LoVo (cell line): ENCODE data around the gene VPS45.
"Not testable (repeated sequence)": the region's sequence is repeated elsewhere in the genome, so short reads cannot be mapped to it uniquely, and the experiment has no call there.

Experiments used
- DNase-seq: peaks from one replicate; pipeline ENCODE4 v3.0.0-alpha.2; 2016; ENCODE audit warnings: low spot score

The VPS45 gene

DNA sequence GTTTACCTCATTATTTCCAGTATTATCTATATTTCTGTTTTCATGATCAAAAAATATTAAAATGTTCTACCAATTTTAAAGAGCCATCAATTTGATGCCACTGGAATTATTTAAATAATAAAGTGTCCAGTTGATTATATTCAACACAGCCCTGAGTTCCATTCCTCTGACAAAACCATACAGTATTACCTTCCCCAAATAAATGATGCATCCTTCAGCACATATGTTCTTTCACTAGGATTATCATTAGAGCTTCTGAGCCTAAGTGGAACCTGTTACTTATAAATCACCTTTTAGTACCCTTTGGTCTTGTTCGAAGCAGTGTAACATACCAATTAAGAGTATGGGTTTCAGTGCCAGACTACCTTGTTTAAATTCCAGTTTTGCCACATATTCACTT lies 64.8 kb downstream of the VPS45 start:
- no peak for DNase-seq

DNA sequence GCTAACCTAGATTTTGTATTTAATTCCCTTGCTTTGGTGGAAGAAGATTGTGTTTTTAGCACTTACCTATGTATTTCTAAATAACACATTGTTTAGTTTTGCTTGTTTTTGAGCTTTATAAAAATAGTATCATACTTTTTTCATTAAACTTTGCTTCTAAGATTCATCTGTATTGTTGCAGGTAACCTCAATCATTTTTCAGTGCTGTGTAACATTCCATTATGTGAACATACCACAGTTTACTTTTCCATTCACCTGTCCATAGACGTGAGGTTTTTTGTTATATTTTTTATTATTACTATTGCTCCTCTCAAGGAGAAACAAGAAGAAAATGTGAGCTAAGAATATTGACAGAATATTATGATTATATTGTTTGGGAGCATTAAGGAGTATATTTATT lies 67.0 kb downstream of the VPS45 start:
- DNase-seq: no peak

DNA sequence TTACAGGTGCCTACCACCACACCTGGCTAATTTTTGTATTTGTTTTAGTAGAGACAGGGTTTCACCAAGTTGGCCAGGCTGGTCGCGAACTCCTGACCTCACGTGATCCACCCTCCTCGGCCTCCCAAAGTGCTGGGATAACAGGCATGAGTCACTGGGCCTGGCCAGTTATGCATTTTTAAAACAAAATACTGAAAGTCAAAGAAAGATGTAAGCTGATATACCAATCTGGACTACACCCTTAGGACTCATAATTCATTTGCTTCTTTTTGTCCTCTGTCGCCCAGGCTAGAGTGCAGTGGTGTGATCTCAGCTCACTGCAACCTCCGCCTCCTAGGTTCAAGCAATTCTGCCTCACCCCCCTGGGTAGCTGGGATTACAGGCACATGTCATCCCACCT lies 67.8 kb downstream of the VPS45 start:
- DNase-seq: not testable (repeated sequence)

DNA sequence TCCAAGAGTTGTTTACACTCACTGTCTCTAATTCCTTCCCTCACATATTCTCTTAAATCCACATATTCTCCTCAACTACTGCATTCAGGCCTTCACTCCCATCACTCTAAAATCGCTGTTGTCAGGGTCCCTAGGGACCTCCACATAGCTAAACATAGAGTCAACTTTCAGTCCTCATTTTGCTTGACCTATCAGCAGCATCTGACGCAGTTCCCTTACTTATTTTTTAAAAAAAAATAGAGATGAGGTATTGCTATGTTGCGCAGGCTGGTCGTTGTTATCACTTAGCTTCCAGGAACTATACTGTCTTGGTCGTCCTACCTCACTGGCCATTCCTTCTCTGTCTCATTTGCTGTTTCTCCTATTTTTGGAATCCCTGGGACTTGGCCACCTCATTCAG lies 70.5 kb downstream of the VPS45 start:
- DNase-seq: no peak

DNA sequence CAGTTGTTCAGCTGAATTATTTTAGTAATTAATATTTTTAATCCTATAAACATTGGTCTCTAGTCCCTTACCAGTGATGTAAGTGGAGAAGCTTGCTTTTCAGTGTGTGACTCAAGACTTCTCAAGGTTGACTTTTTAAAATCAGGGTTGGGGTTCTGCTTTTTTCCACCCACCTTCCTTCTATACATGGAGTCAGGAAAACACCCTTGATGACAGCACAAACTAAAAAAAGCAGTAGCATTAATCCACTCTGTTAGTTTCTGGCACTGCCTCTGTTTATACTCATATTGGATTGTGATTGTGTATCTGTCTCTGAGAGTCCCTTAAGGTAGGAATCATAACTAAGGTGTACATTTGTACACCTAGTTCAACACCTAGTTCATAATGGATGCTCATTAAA lies 73.9 kb downstream of the VPS45 start:
- no peak for DNase-seq

DNA sequence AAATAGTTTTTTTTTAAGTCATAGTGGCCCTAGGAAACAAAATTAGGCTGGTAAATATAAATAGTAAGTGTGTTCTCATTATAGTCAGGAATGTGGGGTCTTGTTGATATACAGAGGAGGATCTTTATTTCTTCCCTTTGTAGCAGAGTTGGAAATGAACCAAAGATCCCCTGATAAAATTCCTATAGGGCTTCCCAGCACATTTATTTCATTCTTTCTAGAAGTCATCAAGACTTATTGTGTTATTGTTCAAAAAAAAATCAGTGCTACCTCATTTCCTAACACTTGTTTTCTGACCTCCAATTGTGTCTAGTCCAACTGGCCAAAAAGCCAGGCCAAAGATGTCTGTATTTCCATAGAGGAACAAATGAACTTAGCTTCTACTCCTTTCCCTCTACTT lies 74.5 kb downstream of the VPS45 start:
- no peak for DNase-seq

DNA sequence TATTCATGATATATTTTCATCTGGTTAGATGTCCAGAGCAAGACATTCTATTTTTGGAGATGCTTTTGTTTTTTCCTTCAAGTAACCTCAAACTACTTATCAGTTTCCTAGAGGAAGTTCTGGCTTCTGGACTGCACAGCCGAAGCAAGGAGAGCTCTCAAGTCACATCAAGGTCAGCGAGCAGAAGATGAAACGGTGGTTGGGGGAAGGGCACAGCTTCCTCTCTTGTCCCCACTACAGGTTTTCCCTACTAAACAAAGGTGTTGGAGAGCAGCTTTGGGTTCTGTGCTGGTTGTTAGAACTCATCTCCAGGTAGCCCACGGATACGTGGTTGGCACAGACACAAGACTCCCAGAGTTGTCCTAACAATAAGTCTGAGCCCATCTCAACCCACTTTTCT lies 77.0 kb downstream of the VPS45 start:
- no peak for DNase-seq

DNA sequence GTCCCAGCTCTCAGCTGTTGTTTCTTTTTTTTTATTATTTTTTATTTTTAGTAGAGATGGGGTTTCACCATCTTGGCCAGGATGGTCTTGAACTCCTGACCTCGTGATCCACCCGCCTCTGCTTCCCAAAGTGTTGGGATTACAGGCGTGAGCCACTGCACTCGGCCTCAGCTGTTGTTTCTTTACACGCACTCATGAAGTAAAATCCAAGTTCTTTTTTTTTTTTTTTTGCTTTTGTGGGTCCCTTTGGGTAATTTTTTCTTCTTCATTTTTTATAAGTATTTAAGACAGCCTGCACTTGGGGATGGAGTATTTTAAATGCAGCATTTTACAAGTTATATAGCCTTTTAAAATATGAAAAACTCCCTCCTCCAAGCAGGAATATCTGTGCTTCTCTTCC lies 78.4 kb downstream of the VPS45 start:
- not testable (repeated sequence) for DNase-seq

DNA sequence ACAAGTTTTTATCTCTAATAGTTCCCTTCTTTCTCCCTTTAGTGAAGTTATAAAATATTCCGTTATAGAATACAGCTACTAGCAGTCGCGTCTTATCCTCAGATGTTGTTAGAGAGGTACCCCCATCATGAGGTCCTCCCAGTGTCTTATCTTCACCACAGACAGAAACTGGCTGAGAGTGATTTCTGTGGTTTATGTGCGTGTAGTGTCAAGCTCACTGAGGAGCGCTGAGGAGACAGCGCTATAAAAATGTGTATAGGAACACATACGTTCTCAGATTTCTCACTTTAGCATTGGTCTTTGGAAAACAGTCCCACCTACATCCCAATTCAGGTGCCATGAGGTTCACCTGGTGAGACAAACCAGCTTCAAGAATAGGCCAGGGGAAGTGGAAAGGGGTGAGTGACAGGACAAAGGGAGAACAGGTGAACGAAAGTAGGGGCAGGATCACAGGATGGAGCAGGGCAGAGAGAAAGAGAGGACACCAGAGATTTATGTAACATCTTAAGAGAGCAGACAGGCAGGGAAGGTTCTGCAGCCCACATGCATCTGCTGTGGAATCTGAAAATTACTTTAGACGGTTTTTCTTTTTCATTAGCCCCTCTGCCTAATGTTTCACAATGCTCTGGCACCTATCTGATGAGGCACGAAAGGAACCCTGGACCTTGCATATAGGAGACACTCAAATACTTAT lies 79.4 kb downstream of the VPS45 start:
- DNase-seq: no peak

DNA sequence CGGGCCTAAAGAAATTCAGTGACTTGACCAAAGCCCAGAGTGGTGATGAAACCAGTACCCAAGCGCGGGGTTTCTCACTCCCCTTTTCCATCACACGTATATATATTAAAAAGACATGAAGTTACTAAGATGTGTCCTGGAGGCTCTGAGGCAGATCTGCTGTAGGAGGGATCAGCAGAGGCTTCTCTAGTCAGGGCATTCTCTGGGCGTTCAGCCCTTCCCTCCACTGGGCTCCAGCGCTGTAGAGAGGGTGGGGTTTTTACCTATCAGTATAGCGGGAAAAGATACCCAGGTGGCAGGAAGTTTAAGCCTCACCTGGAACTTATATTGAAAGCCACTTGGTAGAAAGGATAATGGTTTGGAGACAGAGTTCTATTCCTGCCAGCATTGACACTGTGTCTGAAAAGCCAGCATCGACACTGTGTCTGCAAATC lies 81.3 kb downstream of the VPS45 start:
- no peak for DNase-seq

DNA sequence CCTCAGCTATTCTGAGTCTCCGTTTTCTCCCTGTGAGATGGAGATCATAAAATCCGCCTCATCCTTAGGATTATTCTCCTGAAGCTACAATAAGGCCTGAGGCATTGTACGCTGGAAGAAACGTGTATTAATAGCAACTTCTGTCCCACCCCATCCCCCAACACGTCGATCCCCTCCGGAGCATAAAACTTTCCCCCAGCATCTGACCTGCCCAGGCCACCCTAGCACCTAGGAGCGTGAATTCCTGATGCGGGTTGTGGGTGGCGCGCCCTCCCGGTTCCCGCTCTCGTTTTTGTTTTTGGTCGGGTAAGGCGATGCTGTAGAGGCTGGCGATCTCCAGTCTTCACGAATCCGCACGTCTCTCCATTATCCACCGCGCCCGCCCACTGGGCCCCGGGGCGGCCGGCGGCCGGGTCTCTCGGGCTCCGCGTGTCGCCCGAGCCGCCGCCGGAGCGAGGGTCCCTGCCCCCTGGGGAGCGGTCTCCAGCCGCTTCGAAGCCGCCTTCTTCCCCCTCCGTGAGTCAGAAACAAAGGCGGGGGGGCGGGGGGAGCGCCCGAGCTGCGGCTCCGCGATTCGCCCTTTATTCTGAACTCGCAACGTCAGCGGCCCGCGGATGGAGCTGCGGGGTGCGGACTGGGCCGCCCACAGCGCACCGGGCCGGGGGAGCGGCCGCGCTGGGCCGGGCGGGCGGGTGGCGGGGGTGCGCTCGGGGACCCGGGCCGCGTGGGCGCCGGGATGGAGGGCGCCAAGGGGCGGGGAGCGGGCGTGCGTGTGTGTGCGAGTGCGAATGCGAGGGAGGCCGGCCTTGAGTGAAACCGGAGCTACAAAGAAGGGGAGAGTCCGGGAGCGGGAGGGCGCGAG lies 81.9 kb downstream of the VPS45 start, which contains the start of gene PLEKHO1:
TSS of gene PLEKHO1 (plus strand) at position 646 of the 862 bp plus-strand sequence. CDS start 342 bp downstream, outside the sequence.
- DNase-seq: peak; percentile 52

DNA sequence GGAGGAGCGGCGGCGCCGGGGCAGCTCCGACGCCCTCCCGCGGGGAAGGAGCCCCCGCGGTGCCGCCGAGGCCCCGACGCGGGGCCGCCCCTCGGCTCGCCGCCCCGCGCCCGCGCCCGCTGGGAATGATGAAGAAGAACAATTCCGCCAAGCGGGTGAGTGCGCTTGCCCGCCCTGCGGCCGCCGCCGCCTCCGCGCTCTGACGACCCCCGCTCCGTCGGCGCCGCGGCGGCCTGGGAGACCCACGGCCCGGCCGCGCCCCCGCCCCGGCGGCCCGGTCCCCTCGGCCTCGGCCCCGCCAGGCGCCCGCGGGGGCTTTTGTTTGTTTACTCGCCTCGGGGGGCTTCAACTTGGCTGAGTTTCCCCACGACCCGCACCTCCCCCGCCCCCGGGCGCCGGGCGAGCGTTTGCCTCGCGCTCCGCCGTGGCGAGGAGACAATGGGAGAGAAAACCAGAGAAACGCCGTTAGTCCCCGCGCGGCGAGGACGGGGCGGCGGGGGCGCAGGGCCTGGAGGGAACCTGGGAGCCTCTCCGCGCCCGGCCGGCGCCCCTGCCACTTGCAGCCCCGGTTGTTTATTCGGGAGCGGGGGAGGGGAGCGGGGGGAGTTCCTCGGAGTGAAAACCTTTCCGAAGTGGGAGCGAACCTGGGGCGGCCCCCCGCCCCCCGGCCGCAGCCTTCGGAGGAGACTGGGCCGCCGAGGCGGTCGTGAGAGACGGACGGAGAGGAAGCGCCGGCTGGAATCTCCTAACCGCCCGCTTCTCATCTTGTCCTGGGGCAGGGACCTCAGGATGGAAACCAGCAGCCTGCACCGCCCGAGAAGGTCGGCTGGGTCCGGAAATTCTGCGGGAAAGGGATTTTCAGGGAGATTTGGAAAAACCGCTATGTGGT lies 82.8 kb downstream of the VPS45 start:
- no peak for DNase-seq

DNA sequence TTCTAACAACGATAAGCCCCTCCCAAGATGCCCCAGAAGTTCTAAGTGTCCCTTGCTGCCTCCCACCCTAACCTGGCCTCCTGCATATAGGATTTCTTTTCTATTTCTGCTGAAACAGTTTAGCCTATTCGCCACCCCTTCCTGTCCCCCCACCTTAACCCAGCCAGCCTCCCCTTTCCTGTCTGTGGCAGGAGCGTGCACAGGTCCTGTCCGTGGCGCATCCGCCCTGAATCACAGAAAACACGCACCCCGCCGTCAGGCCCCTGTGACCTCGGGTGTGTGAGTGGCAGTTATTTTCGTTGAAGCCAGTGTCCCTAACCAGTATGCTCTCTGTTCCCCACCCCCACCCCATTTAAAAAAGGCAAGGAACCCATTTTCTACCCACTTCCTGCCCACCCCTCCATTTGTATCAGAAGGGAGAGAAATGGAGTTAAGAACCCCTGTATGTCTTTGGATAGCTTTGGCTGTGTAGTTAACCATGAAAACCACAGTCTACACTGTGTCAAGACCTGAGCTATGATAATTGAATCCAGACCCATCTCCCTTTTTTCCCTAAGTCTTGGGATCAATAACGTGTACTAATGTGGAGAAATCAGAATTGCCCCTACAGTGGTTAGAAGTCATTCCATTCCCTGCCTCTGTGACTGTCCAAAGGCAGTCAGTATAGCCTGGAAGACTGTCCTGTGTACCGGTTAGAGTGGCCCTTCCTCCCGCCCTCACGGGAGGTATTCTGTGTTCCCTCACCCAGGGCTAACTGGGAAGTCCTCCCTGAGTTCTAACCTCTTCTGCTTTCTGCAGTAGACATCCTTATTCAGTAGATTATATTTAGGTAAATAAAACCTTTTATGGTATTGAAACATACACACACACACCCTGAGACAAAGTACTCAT lies 84.0 kb downstream of the VPS45 start:
- DNase-seq: no peak

DNA sequence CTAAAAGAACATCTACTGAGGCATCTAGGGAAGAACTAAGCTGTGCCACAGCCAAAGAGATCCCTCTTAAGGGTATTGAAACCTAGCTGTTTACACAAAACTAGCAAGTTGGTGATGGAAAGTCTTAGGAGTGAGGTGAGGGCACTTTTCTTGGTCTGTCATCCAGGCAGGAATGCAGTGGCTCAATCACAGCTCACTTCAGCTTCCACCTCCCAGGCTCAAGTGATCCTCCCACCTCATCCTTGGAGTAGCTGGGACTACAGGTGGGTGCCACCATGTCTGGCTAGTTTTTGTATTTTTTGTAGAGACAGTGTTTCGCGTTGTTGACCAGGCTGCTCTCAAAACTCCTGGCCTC lies 84.6 kb downstream of the VPS45 start:
- DNase-seq: no peak

DNA sequence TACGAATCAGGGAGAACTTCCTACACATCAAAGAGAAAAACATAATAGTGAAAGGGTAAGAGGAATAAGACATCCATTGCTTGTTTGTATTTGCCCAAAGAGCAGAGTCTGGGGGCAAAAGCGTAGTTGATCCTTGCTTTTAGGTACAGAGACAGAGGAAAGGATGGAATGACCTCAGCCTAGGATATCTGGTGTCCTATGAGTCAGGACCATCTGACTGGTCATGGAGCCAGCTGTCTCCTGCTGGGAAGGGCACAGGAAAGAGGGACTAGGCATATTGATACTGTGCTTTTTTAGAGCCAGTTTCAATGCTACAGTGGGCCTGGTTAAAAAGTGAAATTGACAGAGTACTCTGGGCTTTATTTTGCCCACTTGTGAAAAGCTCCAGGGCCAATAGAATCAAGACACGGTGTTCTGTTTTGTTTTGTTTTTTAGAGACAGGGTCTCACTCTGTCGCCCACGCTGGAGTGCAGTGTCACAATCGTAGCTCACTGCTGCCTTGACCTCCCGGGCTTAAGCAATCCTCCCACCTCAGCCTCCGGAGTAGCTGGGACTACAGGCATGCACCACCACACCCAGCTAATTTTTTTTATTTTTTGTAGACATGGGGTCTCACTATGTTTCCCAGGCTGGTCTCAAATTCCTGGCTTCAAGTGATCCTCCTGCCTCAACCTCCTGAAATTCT lies 85.3 kb downstream of the VPS45 start:
- DNase-seq: no peak

DNA sequence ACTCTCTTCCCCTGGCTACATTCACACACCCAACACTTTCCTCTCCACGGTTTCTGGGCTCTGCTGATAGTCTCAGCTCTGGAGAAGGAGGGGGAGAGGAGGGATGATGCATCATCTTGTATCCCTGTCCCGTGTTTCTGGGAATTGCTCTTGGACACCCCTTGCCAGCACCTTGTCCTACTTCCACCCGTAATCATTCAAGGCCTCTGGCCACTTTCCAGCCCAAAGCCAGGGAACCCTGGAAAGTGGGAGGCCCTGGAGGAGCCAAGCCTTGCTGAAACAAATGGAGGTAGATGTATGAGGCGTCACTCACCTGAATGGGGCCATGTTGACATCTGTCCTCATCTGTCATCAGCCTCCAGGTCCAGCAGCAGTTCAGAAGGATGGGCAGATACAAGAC lies 86.6 kb downstream of the VPS45 start:
- DNase-seq: no peak

DNA sequence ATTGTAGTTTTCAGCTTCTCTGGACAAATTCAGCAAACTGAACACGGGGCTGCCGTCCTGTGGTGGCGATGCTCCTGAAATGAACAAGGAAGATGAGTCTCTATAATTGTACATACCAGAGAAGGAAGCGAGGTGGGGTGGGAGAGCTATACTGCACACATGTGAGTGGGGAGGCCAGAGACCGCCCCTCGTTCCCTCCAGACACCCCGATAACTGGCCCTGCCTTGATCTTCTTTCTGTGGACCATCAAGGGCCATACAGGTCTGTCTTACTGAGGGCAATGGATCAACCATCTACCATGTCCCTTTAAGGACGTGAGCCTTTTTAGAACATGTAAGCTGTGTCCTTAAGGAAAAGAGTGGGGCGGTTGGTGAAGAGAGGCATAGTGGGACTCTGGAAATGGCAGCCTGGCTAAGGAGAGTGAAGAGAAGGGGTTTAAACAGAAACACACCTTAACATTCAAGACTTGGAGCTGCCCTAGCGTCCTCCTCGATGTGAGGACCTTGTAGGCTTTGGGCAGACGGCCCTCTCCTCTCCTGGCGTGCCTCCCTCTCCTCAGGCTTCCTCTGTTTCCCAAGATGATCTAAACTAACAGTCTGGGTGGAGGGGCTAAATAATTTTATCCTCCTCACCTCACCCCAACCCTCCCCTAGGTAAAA lies 88.0 kb downstream of the VPS45 start:
- no peak for DNase-seq

DNA sequence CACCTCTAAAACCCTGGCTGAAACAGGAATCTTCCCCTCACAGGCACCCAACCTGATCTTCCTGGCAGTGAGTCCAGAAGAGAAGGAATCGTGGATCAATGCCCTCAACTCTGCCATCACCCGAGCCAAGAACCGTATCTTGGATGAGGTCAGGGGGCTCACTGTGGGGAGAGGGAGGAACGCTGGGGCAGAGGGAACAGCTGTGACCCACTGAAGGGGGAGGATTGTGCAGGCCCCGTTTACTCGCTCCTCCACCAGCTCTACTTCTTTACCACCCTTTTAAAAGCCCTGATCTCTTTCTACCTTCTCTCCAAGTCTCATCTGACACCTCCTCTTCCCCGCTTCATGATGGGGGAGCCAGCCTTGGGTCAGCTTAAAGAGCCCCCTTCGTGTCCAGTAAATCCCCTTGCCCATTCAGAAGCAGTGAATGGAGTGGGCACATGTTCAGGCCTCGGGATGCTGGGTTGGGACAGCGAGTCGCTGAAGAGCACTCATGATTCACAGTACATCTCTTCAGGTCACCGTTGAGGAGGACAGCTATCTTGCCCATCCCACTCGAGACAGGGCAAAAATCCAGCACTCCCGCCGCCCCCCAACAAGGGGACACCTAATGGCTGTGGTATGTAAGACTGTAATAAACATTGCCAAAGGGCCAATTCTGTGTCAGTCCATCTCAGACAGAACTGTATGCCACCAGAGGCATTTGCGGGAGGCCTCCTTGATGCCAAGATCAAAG lies 89.5 kb downstream of the VPS45 start:
- no peak for DNase-seq

DNA sequence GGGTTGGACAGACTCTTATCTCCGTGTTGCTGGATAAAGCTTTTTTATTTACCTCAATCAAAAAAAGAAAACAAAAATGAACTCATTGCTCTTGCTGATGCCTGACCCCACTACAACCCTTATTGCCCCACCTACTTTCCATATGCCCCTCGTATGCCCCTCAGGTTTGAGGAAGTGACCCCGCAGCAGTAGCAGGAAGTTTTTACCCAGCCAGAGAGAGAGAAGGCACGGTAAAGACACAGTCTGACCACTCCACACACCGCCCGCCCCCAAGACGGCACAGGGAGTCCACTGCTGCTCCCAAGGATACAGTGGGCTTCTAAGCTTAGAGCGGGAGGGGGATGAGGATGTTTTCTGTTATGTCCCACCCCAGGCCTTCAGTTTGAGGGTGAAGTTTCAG lies 92.0 kb downstream of the VPS45 start:
- no peak for DNase-seq
